Measurements from ENCODE around the gene NUCKS1.
A peak's percentile ranks its signal among the peaks of the same experiment; 100 is the strongest.

The NUCKS1 gene

GRCh38 chr1:205680073-205680851 lies 69.7 kb downstream of the NUCKS1 start, which contains the start of gene SLC45A3:
Gene SLC45A3 (minus strand): TSS chr1:205680509. CDS start chr1:205664656, 15,853 bp downstream.
- H3K4me1 ChIP-seq (ENCODE audit: control insufficient read depth, insufficient read depth, low read length) = peaks cover 11% of the 10 kb centered on the region; the same call in 1 of the 2 replicates
- H3K4me3 ChIP-seq (ENCODE audit: low read length) = peak within 1 kb of the TSS; percentile 93
- WGBS (ENCODE audit: insufficient coverage, insufficient read length) = no CpG with 5 or more reads among the region's 86 CpGs
- H3K27me3 ChIP-seq (ENCODE audit: control insufficient read depth, insufficient read depth, low read length) = no peaks in the 10 kb centered on the region
- DNase-seq (ENCODE audit: low read depth, low spot score) = no peak
- no peaks in the 10 kb centered on the region for H3K9me3 ChIP-seq (ENCODE audit: control insufficient read depth, insufficient read depth, low read length)
- H3K27ac ChIP-seq (ENCODE audit: low read length) = no peak within 1 kb of the TSS
- no peaks in the 10 kb centered on the region for H3K36me3 ChIP-seq (ENCODE audit: control insufficient read depth, insufficient read depth, low read length)

GRCh38 chr1:205678286-205679111 lies 71.5 kb downstream of the NUCKS1 start:
- Histone ChIP-seq H3K4me3 (ENCODE audit: low read length) (no peak overlapping the region), H3K9me3 (ENCODE audit: control insufficient read depth, insufficient read depth, low read length) (no peaks in the 10 kb centered on the region), H3K27me3 (ENCODE audit: control insufficient read depth, insufficient read depth, low read length) (no peaks in the 10 kb centered on the region), H3K27ac (ENCODE audit: low read length) (no peak overlapping the region), H3K4me1 (ENCODE audit: control insufficient read depth, insufficient read depth, low read length) (peaks cover 11% of the 10 kb centered on the region; the same call in 1 of the 2 replicates), H3K36me3 (ENCODE audit: control insufficient read depth, insufficient read depth, low read length) (no peaks in the 10 kb centered on the region)
- no CpG with 5 or more reads among the region's 10 CpGs for WGBS (ENCODE audit: insufficient coverage, insufficient read length)
- DNase-seq (ENCODE audit: low read depth, low spot score) = no peak

GRCh38 chr1:205677167-205677566 lies 72.8 kb downstream of the NUCKS1 start:
- no peaks in the 10 kb centered on the region for H3K27me3 ChIP-seq (ENCODE audit: control insufficient read depth, insufficient read depth, low read length)
- WGBS (ENCODE audit: insufficient coverage, insufficient read length) = no CpG with 5 or more reads among the region's 5 CpGs
- peaks cover 15% of the 10 kb centered on the region; the same call in 1 of the 2 replicates for H3K4me1 ChIP-seq (ENCODE audit: control insufficient read depth, insufficient read depth, low read length)
- no peak overlapping the region for H3K27ac ChIP-seq (ENCODE audit: low read length)
- no peaks in the 10 kb centered on the region for H3K36me3 ChIP-seq (ENCODE audit: control insufficient read depth, insufficient read depth, low read length)
- DNase-seq (ENCODE audit: low read depth, low spot score) = no peak
- no peak overlapping the region for H3K4me3 ChIP-seq (ENCODE audit: low read length)
- no peaks in the 10 kb centered on the region for H3K9me3 ChIP-seq (ENCODE audit: control insufficient read depth, insufficient read depth, low read length)

GRCh38 chr1:205676597-205676996 lies 73.4 kb downstream of the NUCKS1 start:
- WGBS (ENCODE audit: insufficient coverage, insufficient read length) = no CpG with 5 or more reads among the region's 3 CpGs
- Histone ChIP-seq H3K4me3 (ENCODE audit: low read length) (no peak overlapping the region), H3K36me3 (ENCODE audit: control insufficient read depth, insufficient read depth, low read length) (no peaks in the 10 kb centered on the region), H3K9me3 (ENCODE audit: control insufficient read depth, insufficient read depth, low read length) (no peaks in the 10 kb centered on the region), H3K4me1 (ENCODE audit: control insufficient read depth, insufficient read depth, low read length) (peaks cover 18% of the 10 kb centered on the region; the same call in 1 of the 2 replicates), H3K27me3 (ENCODE audit: control insufficient read depth, insufficient read depth, low read length) (no peaks in the 10 kb centered on the region), H3K27ac (ENCODE audit: low read length) (no peak overlapping the region)
- no peak for DNase-seq (ENCODE audit: low read depth, low spot score)

GRCh38 chr1:205676002-205676401 lies 74.0 kb downstream of the NUCKS1 start:
- Histone ChIP-seq H3K4me3 (ENCODE audit: low read length) (no peak overlapping the region), H3K27ac (ENCODE audit: low read length) (no peak overlapping the region), H3K36me3 (ENCODE audit: control insufficient read depth, insufficient read depth, low read length) (no peaks in the 10 kb centered on the region), H3K4me1 (ENCODE audit: control insufficient read depth, insufficient read depth, low read length) (peaks cover 22% of the 10 kb centered on the region), H3K9me3 (ENCODE audit: control insufficient read depth, insufficient read depth, low read length) (no peaks in the 10 kb centered on the region), H3K27me3 (ENCODE audit: control insufficient read depth, insufficient read depth, low read length) (no peaks in the 10 kb centered on the region)
- no peak for DNase-seq (ENCODE audit: low read depth, low spot score)
- no CpG with 5 or more reads among the region's 5 CpGs for WGBS (ENCODE audit: insufficient coverage, insufficient read length)

GRCh38 chr1:205675247-205675646 lies 74.7 kb downstream of the NUCKS1 start:
- no peaks in the 10 kb centered on the region for H3K27me3 ChIP-seq (ENCODE audit: control insufficient read depth, insufficient read depth, low read length)
- H3K9me3 ChIP-seq (ENCODE audit: control insufficient read depth, insufficient read depth, low read length) = no peaks in the 10 kb centered on the region
- DNase-seq (ENCODE audit: low read depth, low spot score) = no peak
- WGBS (ENCODE audit: insufficient coverage, insufficient read length) = no CpG with 5 or more reads among the region's 4 CpGs
- H3K36me3 ChIP-seq (ENCODE audit: control insufficient read depth, insufficient read depth, low read length) = no peaks in the 10 kb centered on the region
- peaks cover 25% of the 10 kb centered on the region for H3K4me1 ChIP-seq (ENCODE audit: control insufficient read depth, insufficient read depth, low read length)
- H3K27ac ChIP-seq (ENCODE audit: low read length) = no peak overlapping the region
- no peak overlapping the region for H3K4me3 ChIP-seq (ENCODE audit: low read length)

GRCh38 chr1:205672970-205673369 lies 77.0 kb downstream of the NUCKS1 start:
- no peak for DNase-seq (ENCODE audit: low read depth, low spot score)
- H3K4me1 ChIP-seq (ENCODE audit: control insufficient read depth, insufficient read depth, low read length) = peaks cover 32% of the 10 kb centered on the region
- WGBS (ENCODE audit: insufficient coverage, insufficient read length) = no CpG with 5 or more reads among the region's 4 CpGs

GRCh38 chr1:205672395-205672889 lies 77.5 kb downstream of the NUCKS1 start:
- H3K9me3 ChIP-seq (ENCODE audit: control insufficient read depth, insufficient read depth, low read length) = no peaks in the 10 kb centered on the region
- no peak overlapping the region for H3K4me3 ChIP-seq (ENCODE audit: low read length)
- no peaks in the 10 kb centered on the region for H3K27me3 ChIP-seq (ENCODE audit: control insufficient read depth, insufficient read depth, low read length)
- peaks cover 32% of the 10 kb centered on the region for H3K4me1 ChIP-seq (ENCODE audit: control insufficient read depth, insufficient read depth, low read length)
- H3K36me3 ChIP-seq (ENCODE audit: control insufficient read depth, insufficient read depth, low read length) = no peaks in the 10 kb centered on the region
- H3K27ac ChIP-seq (ENCODE audit: low read length) = no peak overlapping the region
- no CpG with 5 or more reads among the region's 11 CpGs for WGBS (ENCODE audit: insufficient coverage, insufficient read length)
- DNase-seq (ENCODE audit: low read depth, low spot score) = no peak

More at GRCh38 chr1:205672970-205673369, 77.0 kb downstream of the NUCKS1 start:
- H3K9me3 ChIP-seq (ENCODE audit: control insufficient read depth, insufficient read depth, low read length) = no peaks in the 10 kb centered on the region
- H3K27ac ChIP-seq (ENCODE audit: low read length) = no peak overlapping the region
- H3K27me3 ChIP-seq (ENCODE audit: control insufficient read depth, insufficient read depth, low read length) = no peaks in the 10 kb centered on the region
- H3K36me3 ChIP-seq (ENCODE audit: control insufficient read depth, insufficient read depth, low read length) = no peaks in the 10 kb centered on the region
- H3K4me3 ChIP-seq (ENCODE audit: low read length) = no peak overlapping the region

- no peaks in the 10 kb centered on the region for H3K27me3 ChIP-seq (ENCODE audit: control insufficient read depth, insufficient read depth, low read length)
- H3K4me1 ChIP-seq (ENCODE audit: control insufficient read depth, insufficient read depth, low read length) = peaks cover 31% of the 10 kb centered on the region
- DNase-seq (ENCODE audit: low read depth, low spot score) = no peak
- H3K27ac ChIP-seq (ENCODE audit: low read length) = no peak overlapping the region
- H3K36me3 ChIP-seq (ENCODE audit: control insufficient read depth, insufficient read depth, low read length) = no peaks in the 10 kb centered on the region
- H3K4me3 ChIP-seq (ENCODE audit: low read length) = no peak overlapping the region
- WGBS (ENCODE audit: insufficient coverage, insufficient read length) = no CpG with 5 or more reads among the region's 13 CpGs
- no peaks in the 10 kb centered on the region for H3K9me3 ChIP-seq (ENCODE audit: control insufficient read depth, insufficient read depth, low read length)
Observed at GRCh38 chr1:205670611-205671430, 79.2 kb downstream of the NUCKS1 start.

- H3K27ac ChIP-seq (ENCODE audit: low read length) = no peak overlapping the region
- H3K4me3 ChIP-seq (ENCODE audit: low read length) = no peak overlapping the region
- H3K27me3 ChIP-seq (ENCODE audit: control insufficient read depth, insufficient read depth, low read length) = no peaks in the 10 kb centered on the region
- H3K36me3 ChIP-seq (ENCODE audit: control insufficient read depth, insufficient read depth, low read length) = no peaks in the 10 kb centered on the region
- no peaks in the 10 kb centered on the region for H3K9me3 ChIP-seq (ENCODE audit: control insufficient read depth, insufficient read depth, low read length)
- peaks cover 29% of the 10 kb centered on the region for H3K4me1 ChIP-seq (ENCODE audit: control insufficient read depth, insufficient read depth, low read length)
- DNase-seq (ENCODE audit: low read depth, low spot score) = no peak
- WGBS (ENCODE audit: insufficient coverage, insufficient read length) = no CpG with 5 or more reads among the region's 5 CpGs
Observed at GRCh38 chr1:205670150-205670446, 79.9 kb downstream of the NUCKS1 start.

All from iPS DF 6.9 (cell line).